CD4-positive, CD25-positive, alpha-beta regulatory T cell (primary cell): ENCODE results near the gene DBF4B. TPM values are rescaled to one million over a fixed set of nuclear protein-coding genes. Genes with fewer than 3 reads are reported as not detected.
"Not testable (repeated sequence)": the region's sequence is repeated elsewhere in the genome, so short reads cannot be mapped to it uniquely, and the experiment has no call there.

ENCODE experiments used
- ATAC-seq, 2 donors: fragments of 150-1000 bp; cut with Tn5 transposase; one replicate each; pipeline ENCODE4 v1.10.0; 2021; ENCODE audit warnings: low read depth in 2 of 2, moderate number of reproducible peaks in 2 of 2, moderate library complexity in 1 of 2
- DNase-seq, 3 donors: peaks; one replicate each; pipeline versions ENCODE4 v3.0.0 to v3.0.0-alpha.2; 2012 to 2022; ENCODE audit warnings: mixed read lengths in 1 of 3
- H3K27ac ChIP-seq: one replicate; pipeline ENCODE4 v1.7.0; 2013; ENCODE audit warnings: mild to moderate bottlenecking, low read length; ENCODE audit not compliant: insufficient read depth, poor library complexity, severe bottlenecking
- H3K27me3 ChIP-seq: one replicate; pipeline ENCODE4 v1.7.0; 2013; ENCODE audit warnings: low read length; ENCODE audit not compliant: control insufficient read depth, insufficient read depth
- H3K36me3 ChIP-seq: one replicate; pipeline ENCODE4 v1.7.0; 2013; ENCODE audit warnings: mild to moderate bottlenecking, low read length, moderate library complexity; ENCODE audit not compliant: control insufficient read depth, insufficient read depth
- H3K4me1 ChIP-seq: 2 replicates; pipeline ENCODE4 v1.7.0; 2013; ENCODE audit warnings: mild to moderate bottlenecking, low read length; ENCODE audit not compliant: insufficient read depth, control insufficient read depth, poor library complexity, severe bottlenecking
- H3K4me3 ChIP-seq: one replicate; pipeline ENCODE4 v1.7.0; 2013; ENCODE audit warnings: low read depth, mild to moderate bottlenecking, low read length, moderate library complexity
- H3K9me3 ChIP-seq, 2 experiments: 1 replicate in 1 of 2; 2 replicates in 1 of 2; pipeline ENCODE4 v1.7.0; 2013; ENCODE audit warnings: low read length in 2 of 2, mild to moderate bottlenecking in 1 of 2, moderate library complexity in 1 of 2; ENCODE audit not compliant: control insufficient read depth in 2 of 2
- H3K27ac Mint-ChIP-seq, 3 donors: one replicate each; pipeline ENCODE4 v1.8.0; 2020 to 2022; ENCODE audit warnings: mild to moderate bottlenecking in 3 of 3, mixed read lengths in 3 of 3, moderate library complexity in 2 of 3
- H3K27me3 Mint-ChIP-seq: one replicate; pipeline ENCODE4 v1.8.0; 2022; ENCODE audit warnings: mild to moderate bottlenecking, mixed read lengths
- H3K36me3 Mint-ChIP-seq: one replicate; pipeline ENCODE4 v1.8.0; 2020; ENCODE audit warnings: mixed read lengths
- H3K4me1 Mint-ChIP-seq, 4 donors: one replicate each; pipeline ENCODE4 v1.8.0; 2020 to 2022; ENCODE audit warnings: mixed read lengths in 4 of 4, mild to moderate bottlenecking in 1 of 4
- H3K4me3 Mint-ChIP-seq, 4 donors: one replicate each; pipeline ENCODE4 v1.8.0; 2020 to 2022; ENCODE audit warnings: mild to moderate bottlenecking in 4 of 4, mixed read lengths in 4 of 4, moderate library complexity in 3 of 4
- H3K9me3 Mint-ChIP-seq, 7 donors: one replicate each; pipeline ENCODE4 v1.8.0; 2020 to 2022; ENCODE audit warnings: mixed read lengths in 7 of 7, mild to moderate bottlenecking in 3 of 7, moderate library complexity in 2 of 7
- polyA plus RNA-seq, 4 donors: library from polyadenylated mRNA; unstranded; fragments of 300-500 nt; fragmentation: Illumina TruSeq; gene quantifications; one replicate each; pipeline ENCODE4 v1.2.3, GENCODE V29; 2021
- total RNA-seq: library from RNA; stranded (reverse); gene quantifications from one replicate; pipeline ENCODE4 v1.2.3, GENCODE V29; 2022

DBF4B gene
- total and polyA plus RNA-seq, 5 donors from 2014 or later: 0.25 to 5.0 (median 1.2) TPM

DNA sequence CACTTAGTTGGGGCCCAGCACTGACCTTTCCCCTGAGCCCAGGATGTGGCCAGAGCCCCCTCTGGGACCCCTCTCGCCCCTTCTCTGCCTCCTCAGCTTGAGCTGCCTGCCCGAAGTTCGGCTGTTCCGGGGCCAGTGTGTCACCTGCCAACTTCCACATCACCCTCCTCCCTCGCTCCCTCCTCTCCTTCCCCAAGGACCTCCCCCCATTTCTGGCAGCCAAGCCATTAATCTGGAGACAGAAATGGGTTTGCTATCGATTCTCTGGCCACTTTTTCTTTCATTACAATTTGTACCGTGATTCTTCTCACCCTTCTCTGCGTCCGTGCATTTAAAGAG lies 41.5 kb downstream of the DBF4B start:
- H3K4me1 Mint-ChIP-seq: peaks cover 0 to 5% (median 0%) of the 10 kb centered on the region in 4 donors
- no peaks in the 10 kb centered on the region for H3K9me3 Mint-ChIP-seq
- Histone ChIP-seq H3K4me1 (no peaks in the 10 kb centered on the region), H3K9me3 (no peaks in the 10 kb centered on the region), H3K27ac (no peak overlapping the region), H3K36me3 (no peaks in the 10 kb centered on the region), H3K4me3 (no peak overlapping the region), H3K27me3 (no peaks in the 10 kb centered on the region)
- ATAC-seq: no peak
- no peak for DNase-seq
- no peak overlapping the region for H3K27ac Mint-ChIP-seq
- H3K36me3 Mint-ChIP-seq: peaks cover 13% of the 10 kb centered on the region
- no peak overlapping the region for H3K4me3 Mint-ChIP-seq
- no peaks in the 10 kb centered on the region for H3K27me3 Mint-ChIP-seq

DNA sequence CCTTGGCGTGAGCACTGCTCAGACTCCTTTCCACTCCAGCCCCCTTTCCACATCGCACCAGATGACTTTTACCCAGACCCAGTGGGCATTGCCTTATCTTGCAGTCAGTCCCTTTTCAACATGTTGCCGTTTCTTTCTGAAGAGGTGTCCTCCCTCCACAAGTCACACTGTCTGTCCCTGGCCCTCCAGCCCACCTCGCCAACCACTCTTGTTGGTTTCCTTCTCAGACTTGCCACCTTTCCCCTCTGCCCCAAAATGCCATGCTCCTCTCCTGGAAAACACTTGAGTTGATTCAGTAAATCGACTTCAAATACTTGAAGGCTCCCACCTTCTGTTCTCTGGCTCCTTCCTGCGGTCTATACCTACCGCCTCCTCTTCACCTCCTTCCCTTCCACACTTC lies 42.9 kb downstream of the DBF4B start:
- H3K27me3 Mint-ChIP-seq: peaks cover 6% of the 10 kb centered on the region
- peaks cover 13% of the 10 kb centered on the region for H3K36me3 Mint-ChIP-seq

DNA sequence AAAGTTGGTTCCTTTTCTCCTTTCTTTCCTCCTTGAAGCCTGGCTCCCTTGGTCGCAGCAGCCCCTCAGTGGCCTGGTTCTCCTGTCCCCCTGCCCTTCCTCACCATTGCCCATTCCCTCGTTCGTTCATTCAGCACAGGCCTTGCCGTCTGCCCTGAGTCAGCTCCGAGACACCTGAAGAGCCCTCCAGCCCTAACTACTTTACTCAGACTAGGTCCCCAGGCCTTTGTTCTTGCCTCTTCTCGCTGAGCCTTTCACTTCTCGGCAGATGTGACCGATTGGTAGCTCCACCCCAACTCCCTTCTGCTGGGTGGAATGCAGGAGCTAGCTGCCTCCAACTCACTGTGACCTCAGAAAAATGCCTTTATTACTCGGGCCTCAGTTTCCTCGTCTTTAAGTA lies 43.3 kb downstream of the DBF4B start:
- no peak for DNase-seq
- H3K9me3 Mint-ChIP-seq: no peaks in the 10 kb centered on the region
- no peaks in the 10 kb centered on the region for H3K9me3 ChIP-seq

More for the DNA sequence above, 42.9 kb downstream of the DBF4B start:
- Histone ChIP-seq H3K4me1 (no peaks in the 10 kb centered on the region), H3K36me3 (no peaks in the 10 kb centered on the region), H3K27ac (no peak overlapping the region), H3K27me3 (no peaks in the 10 kb centered on the region), H3K4me3 (no peak overlapping the region), H3K9me3 (no peaks in the 10 kb centered on the region)
- Mint-ChIP-seq H3K27ac (peak overlapping the region in 1 of 3 donors; percentile 39), H3K4me3 (no peak overlapping the region), H3K4me1 (peaks cover 0 to 5% (median 0%) of the 10 kb centered on the region in 4 donors), H3K9me3 (no peaks in the 10 kb centered on the region)
- DNase-seq (no peak), ATAC-seq (no peak)

DNA sequence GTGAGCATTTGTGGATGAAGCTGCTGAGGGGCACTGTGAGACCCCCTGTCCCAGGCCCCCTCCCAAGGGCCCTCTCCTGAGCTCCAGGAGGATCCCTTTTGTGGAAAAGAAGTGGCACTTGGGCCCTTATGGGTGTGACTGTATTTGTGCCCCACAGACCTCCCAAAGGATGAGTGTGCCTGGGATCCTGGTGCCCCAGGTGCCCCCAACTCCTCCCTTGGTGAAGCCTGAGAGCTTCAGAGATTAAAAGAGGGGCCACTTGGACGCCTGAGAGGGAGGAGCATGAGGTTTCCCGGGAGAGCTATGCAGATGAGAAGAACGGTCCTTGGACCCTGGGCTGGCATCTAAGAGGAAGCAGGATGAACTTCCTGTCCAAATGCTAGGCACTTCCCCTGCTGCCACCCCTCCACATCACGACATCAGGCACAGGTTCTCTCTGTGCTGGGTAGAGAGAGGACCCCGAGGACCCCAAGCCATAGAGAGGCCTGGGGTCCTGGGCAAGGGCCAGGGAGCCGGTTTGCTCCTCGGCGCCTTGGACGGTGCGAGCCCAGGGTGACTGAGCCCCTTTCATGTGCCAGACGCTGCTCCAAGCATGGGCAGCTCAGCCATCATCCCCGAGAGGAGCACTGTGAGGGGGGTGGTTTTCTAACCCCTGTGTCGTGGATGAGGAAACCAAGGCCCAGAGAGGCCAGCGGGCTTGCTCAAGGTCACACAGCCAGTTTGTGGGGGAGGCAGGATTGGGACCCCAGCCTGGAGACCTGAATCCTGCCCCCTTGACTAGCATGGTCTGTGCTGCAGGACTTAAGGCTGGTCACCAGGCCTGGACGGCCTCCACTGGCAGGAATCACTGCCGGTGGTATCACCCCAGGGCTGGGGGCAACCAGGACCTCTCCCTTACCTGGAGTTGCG lies 44.7 kb downstream of the DBF4B start:
- Mint-ChIP-seq H3K27ac (no peak overlapping the region), H3K9me3 (no peaks in the 10 kb centered on the region), H3K4me1 (peaks cover 0 to 3% (median 0%) of the 10 kb centered on the region in 4 donors), H3K36me3 (peaks cover 9% of the 10 kb centered on the region), H3K4me3 (no peak overlapping the region), H3K27me3 (peaks cover 18% of the 10 kb centered on the region)
- DNase-seq (no peak), ATAC-seq (no peak)
- Histone ChIP-seq H3K4me1 (no peaks in the 10 kb centered on the region), H3K36me3 (no peaks in the 10 kb centered on the region), H3K27ac (no peak overlapping the region), H3K4me3 (no peak overlapping the region), H3K27me3 (no peaks in the 10 kb centered on the region), H3K9me3 (no peaks in the 10 kb centered on the region)

More for the DNA sequence above, 43.3 kb downstream of the DBF4B start:
- H3K4me1 Mint-ChIP-seq: peaks cover 0 to 5% (median 0%) of the 10 kb centered on the region in 4 donors
- peaks cover 6% of the 10 kb centered on the region for H3K27me3 Mint-ChIP-seq
- no peak for ATAC-seq
- no peak overlapping the region for H3K4me3 Mint-ChIP-seq
- H3K36me3 Mint-ChIP-seq: peaks cover 13% of the 10 kb centered on the region
- Histone ChIP-seq H3K27me3 (no peaks in the 10 kb centered on the region), H3K27ac (no peak overlapping the region), H3K4me3 (no peak overlapping the region), H3K36me3 (no peaks in the 10 kb centered on the region), H3K4me1 (no peaks in the 10 kb centered on the region)
- no peak overlapping the region for H3K27ac Mint-ChIP-seq

DNA sequence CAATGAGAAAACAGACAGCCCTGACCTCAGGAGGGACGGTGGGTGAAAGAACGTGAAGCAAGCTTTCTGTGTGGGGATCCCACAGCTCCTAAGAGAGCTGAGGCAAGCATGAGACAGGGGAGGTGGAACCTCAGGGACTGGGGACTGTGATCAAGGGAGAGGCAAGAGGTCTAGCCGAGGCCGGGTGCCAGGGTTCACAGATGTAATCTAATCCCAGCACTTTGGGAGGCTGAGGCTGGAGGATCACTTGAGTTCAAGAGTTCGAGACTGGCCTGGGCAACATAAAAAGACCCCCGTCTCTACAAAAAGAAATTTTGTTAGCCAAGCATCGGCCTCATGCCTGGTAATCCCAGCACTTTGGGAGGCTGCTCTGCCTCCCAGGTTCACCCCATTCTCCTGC lies 45.8 kb downstream of the DBF4B start:
- Histone ChIP-seq H3K9me3 (no peaks in the 10 kb centered on the region), H3K4me3 (no peak overlapping the region), H3K27ac (no peak overlapping the region), H3K4me1 (peaks cover 7% of the 10 kb centered on the region), H3K36me3 (no peaks in the 10 kb centered on the region), H3K27me3 (no peaks in the 10 kb centered on the region)
- H3K27ac Mint-ChIP-seq: no peak overlapping the region
- H3K9me3 Mint-ChIP-seq: no peaks in the 10 kb centered on the region
- peaks cover 20% of the 10 kb centered on the region for H3K27me3 Mint-ChIP-seq
- no peak for DNase-seq
- peaks cover 0 to 4% (median 0%) of the 10 kb centered on the region in 4 donors for H3K4me1 Mint-ChIP-seq
- H3K36me3 Mint-ChIP-seq: peaks cover 9% of the 10 kb centered on the region
- no peak for ATAC-seq
- H3K4me3 Mint-ChIP-seq: no peak overlapping the region

DNA sequence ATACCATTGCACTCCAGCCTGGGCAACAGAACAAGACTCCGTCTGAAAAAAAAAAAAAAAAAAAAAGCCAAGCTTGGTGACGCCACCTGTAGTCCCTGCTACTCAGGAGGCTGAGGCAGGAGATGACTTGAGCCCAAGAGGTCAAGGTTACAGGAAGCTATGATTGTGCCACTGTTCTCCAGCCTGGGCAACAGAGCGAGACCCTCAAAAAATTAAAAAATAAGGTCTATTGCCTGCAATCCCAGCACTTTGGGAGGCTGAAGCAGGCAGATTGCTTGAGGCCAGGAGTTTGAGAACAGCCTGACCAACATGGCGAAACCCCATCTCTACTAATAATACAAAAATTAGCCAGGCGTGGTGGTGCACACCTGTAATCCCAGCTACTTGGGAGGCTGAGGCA lies 46.7 kb downstream of the DBF4B start:
- not testable (repeated sequence) for ATAC-seq, H3K4me1 Mint-ChIP-seq, H3K36me3 ChIP-seq, H3K4me3 ChIP-seq, H3K27ac ChIP-seq, DNase-seq, H3K27me3 ChIP-seq, H3K9me3 Mint-ChIP-seq, H3K27ac Mint-ChIP-seq, H3K36me3 Mint-ChIP-seq, H3K9me3 ChIP-seq, H3K4me3 Mint-ChIP-seq
- H3K4me1 ChIP-seq: peaks cover 12% of the 10 kb centered on the region
- peaks cover 22% of the 10 kb centered on the region for H3K27me3 Mint-ChIP-seq

DNA sequence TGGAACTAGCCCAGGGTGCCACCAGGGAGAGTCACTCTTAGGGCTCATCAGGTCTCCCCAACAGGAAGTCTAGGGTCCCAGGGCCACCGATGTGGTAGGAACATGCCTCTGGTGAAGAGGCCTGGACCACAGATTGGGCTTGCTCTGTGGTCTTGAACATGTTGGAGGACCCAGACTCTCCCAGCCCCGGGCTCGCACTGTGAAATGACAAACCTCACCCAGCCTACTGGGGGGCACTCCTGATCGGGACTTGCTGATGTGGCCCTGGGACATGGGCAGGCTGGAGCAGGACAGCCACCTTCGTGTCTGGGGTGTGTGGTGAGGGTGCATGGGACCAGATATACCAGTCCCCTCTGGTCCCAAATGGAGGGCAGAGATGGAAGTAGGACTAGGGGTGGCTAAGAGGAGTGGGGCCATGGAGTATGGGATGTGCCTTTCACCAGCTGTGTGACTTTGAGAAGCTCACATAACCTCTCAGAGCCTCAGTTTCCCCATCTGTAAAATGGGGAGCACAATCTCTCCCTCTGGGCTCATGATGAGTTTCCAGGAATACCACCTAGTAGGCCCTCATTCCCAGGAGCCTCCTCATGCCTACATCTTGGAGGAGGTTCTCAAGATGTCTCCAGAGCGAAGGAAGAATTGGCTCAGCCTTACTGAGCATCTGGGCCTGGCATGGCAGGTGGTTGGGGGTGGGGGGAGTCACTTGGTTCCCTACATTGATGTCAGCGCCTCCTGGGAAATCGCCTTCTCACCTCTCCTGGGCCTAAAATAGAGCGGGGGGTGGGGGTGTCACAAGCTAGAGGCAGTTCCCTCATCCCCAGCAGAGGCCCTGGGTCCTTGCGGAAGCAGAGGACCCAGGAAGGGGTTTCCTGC lies 48.8 kb downstream of the DBF4B start:
- ATAC-seq (no peak), DNase-seq (no peak)
- Histone ChIP-seq H3K36me3 (no peaks in the 10 kb centered on the region), H3K4me1 (peaks cover 12% of the 10 kb centered on the region), H3K27me3 (no peaks in the 10 kb centered on the region), H3K9me3 (no peaks in the 10 kb centered on the region), H3K27ac (no peak overlapping the region), H3K4me3 (no peak overlapping the region)
- peak overlapping the region in 2 of 4 donors; percentile 27 to 66 for H3K4me3 Mint-ChIP-seq
- H3K27me3 Mint-ChIP-seq: peaks cover 34% of the 10 kb centered on the region
- H3K9me3 Mint-ChIP-seq: no peaks in the 10 kb centered on the region
- no peaks in the 10 kb centered on the region for H3K36me3 Mint-ChIP-seq
- H3K4me1 Mint-ChIP-seq: peaks cover 0 to 4% (median 0%) of the 10 kb centered on the region in 4 donors
- no peak overlapping the region for H3K27ac Mint-ChIP-seq
